Measurements from ENCODE around the gene RAPGEF5. TPM values are rescaled to one million over a fixed set of nuclear protein-coding genes. Genes with fewer than 3 reads are reported as not detected.

The RAPGEF5 gene
- polyA plus RNA-seq, 1 of the 3 experiments (the other 2 are of a cell fraction): 1.2 TPM

- TF ChIP-seq, protein P1, sequence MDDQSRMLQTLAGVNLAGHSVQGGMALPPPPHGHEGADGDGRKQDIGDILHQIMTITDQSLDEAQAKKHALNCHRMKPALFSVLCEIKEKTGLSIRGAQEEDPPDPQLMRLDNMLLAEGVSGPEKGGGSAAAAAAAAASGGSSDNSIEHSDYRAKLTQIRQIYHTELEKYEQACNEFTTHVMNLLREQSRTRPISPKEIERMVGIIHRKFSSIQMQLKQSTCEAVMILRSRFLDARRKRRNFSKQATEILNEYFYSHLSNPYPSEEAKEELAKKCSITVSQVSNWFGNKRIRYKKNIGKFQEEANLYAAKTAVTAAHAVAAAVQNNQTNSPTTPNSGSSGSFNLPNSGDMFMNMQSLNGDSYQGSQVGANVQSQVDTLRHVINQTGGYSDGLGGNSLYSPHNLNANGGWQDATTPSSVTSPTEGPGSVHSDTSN (IDR thresholded peaks at IDR 0.05): no peak
- TF ChIP-seq, protein P2, sequence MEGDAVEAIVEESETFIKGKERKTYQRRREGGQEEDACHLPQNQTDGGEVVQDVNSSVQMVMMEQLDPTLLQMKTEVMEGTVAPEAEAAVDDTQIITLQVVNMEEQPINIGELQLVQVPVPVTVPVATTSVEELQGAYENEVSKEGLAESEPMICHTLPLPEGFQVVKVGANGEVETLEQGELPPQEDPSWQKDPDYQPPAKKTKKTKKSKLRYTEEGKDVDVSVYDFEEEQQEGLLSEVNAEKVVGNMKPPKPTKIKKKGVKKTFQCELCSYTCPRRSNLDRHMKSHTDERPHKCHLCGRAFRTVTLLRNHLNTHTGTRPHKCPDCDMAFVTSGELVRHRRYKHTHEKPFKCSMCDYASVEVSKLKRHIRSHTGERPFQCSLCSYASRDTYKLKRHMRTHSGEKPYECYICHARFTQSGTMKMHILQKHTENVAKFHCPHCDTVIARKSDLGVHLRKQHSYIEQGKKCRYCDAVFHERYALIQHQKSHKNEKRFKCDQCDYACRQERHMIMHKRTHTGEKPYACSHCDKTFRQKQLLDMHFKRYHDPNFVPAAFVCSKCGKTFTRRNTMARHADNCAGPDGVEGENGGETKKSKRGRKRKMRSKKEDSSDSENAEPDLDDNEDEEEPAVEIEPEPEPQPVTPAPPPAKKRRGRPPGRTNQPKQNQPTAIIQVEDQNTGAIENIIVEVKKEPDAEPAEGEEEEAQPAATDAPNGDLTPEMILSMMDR (IDR thresholded peaks at IDR 0.05): no peak
- TF ChIP-seq NFIC (IDR thresholded peaks at IDR 0.05; ENCODE audit: borderline replicate concordance): no peak
- TF ChIP-seq SMC3 (IDR thresholded peaks at IDR 0.05; ENCODE audit: low read depth, low read length): no peak
- TF ChIP-seq TCF12 (IDR thresholded peaks at IDR 0.05): no peak
These were observed 38.3 kb upstream of the RAPGEF5 start (continued) for GRCh38 chr7:22395222-22395621.

- H3K79me2 ChIP-seq (ENCODE audit: insufficient read depth): no peaks in the 10 kb centered on the region
- H2AFZ ChIP-seq (ENCODE audit: low read depth): no peak overlapping the region
- H3K9me2 ChIP-seq: no peaks in the 10 kb centered on the region
- no peaks in the 10 kb centered on the region for H3K27me3 ChIP-seq (ENCODE audit: insufficient read depth)
- H3K9ac ChIP-seq: no peak overlapping the region
- peaks cover 13% of the 10 kb centered on the region for H3F3A ChIP-seq (replicated peaks; ENCODE audit: insufficient read depth)
- H3K4me2 ChIP-seq: no peak overlapping the region
- TF ChIP-seq CHD2 (IDR thresholded peaks at IDR 0.05; ENCODE audit: low read length, partially characterized antibody): no peak
- TF ChIP-seq TAF1 (IDR thresholded peaks at IDR 0.05; ENCODE audit: borderline replicate concordance, low read depth, low read length): no peak
- TF ChIP-seq, protein P1 (IDR thresholded peaks at IDR 0.05): no peak
- no peak for TF ChIP-seq JUND (IDR thresholded peaks at IDR 0.05)
- no peak for TF ChIP-seq YY1 (IDR thresholded peaks at IDR 0.05; ENCODE audit: low read depth)
- no peak for TF ChIP-seq EZH2phosphoT487 (IDR thresholded peaks at IDR 0.05; ENCODE audit: borderline replicate concordance, low read depth)
- TF ChIP-seq TEAD4 (IDR thresholded peaks at IDR 0.05; ENCODE audit: borderline replicate concordance, insufficient read depth): no peak
- TF ChIP-seq USF1 (IDR thresholded peaks at IDR 0.05; ENCODE audit: borderline replicate concordance, low read depth): no peak
- TF ChIP-seq ELF1 (IDR thresholded peaks at IDR 0.05): no peak
- no peak for TF ChIP-seq RXRA (IDR thresholded peaks at IDR 0.05; ENCODE audit: borderline replicate concordance, low read depth)
- TF ChIP-seq, protein P2 (IDR thresholded peaks at IDR 0.05): no peak
- TF ChIP-seq FOXJ3 (CRISPR knock-in tag; IDR thresholded peaks at IDR 0.05): no peak
- no peak for TF ChIP-seq GABPA (IDR thresholded peaks at IDR 0.05; ENCODE audit: low read depth)
- no peaks in the 10 kb centered on the region for H4K20me1 ChIP-seq (ENCODE audit: insufficient read depth)
- H3K9me3 ChIP-seq: no peaks in the 10 kb centered on the region
- WGBS (ENCODE audit: low lambda C conversion rate): 82% methylated on average over 3 of the region's 3 CpGs
- H3K4me3 ChIP-seq (ENCODE audit: low read depth in 2 of 2, low read length in 1 of 2): no peak overlapping the region
- peaks cover 9 to 12% of the 10 kb centered on the region in 2 experiments; a peak in 2 of 4 replicates for H3K4me1 ChIP-seq (ENCODE audit: control insufficient read depth in 1 of 2, insufficient read depth in 2 of 2, low read depth in 1 of 2, low read length in 1 of 2)
- no peaks in the 10 kb centered on the region for H3K36me3 ChIP-seq (replicated peaks in 1 of 2; ENCODE audit: control insufficient read depth in 1 of 2, insufficient read depth in 2 of 2, low read length in 1 of 2)
- no peak for DNase-seq
- POLR2A ChIA-PET: interaction anchor here (1.2 kb wide), 1 partner anchor 86 kb away, joined by 4 read pairs; no protein-coding TSS in a partner anchor
- no peak overlapping the region for H3K27ac ChIP-seq (ENCODE audit: low read depth in 2 of 2, low read length in 1 of 2)
- CTCF ChIA-PET: interaction anchor here (1.1 to 1.6 kb wide), 3 partner anchors 21 to 285 kb away, joined by 3 to 5 read pairs (median 3); no protein-coding TSS in a partner anchor
These were observed 37.8 kb upstream of the RAPGEF5 start for GRCh38 chr7:22394739-22395138.
